Measurements from ENCODE around the gene ATG5.

DNA sequence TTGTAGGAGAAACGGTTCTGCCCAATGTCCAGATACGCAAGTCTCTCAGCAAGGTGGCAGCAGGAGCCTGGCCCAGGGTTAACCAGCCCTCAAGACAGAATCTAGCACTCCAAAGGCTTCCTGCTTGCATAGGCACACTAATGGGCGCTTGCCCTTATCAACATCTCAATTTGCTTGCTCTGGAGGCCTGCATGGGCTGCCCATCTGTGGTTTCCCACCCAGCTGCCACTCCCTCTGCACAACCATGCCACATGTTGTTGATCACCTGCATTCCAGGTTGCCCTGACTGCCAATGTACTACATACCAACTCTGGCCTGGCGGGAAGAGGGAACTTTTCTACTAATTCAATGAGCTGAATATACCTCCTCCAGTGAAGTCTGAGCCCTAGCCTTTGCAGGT, 74.6 kb downstream of the ATG5 start:
- TF ChIP-seq, protein P1, sequence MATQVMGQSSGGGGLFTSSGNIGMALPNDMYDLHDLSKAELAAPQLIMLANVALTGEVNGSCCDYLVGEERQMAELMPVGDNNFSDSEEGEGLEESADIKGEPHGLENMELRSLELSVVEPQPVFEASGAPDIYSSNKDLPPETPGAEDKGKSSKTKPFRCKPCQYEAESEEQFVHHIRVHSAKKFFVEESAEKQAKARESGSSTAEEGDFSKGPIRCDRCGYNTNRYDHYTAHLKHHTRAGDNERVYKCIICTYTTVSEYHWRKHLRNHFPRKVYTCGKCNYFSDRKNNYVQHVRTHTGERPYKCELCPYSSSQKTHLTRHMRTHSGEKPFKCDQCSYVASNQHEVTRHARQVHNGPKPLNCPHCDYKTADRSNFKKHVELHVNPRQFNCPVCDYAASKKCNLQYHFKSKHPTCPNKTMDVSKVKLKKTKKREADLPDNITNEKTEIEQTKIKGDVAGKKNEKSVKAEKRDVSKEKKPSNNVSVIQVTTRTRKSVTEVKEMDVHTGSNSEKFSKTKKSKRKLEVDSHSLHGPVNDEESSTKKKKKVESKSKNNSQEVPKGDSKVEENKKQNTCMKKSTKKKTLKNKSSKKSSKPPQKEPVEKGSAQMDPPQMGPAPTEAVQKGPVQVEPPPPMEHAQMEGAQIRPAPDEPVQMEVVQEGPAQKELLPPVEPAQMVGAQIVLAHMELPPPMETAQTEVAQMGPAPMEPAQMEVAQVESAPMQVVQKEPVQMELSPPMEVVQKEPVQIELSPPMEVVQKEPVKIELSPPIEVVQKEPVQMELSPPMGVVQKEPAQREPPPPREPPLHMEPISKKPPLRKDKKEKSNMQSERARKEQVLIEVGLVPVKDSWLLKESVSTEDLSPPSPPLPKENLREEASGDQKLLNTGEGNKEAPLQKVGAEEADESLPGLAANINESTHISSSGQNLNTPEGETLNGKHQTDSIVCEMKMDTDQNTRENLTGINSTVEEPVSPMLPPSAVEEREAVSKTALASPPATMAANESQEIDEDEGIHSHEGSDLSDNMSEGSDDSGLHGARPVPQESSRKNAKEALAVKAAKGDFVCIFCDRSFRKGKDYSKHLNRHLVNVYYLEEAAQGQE (IDR thresholded peaks at IDR 0.05; ENCODE audit: insufficient read depth in 1 of 2, low read depth in 2 of 2, low read length in 2 of 2): no peak
- no peak for TF ChIP-seq POLR2AphosphoS5 (IDR thresholded peaks at IDR 0.05; ENCODE audit: low read depth, low read length)
